Pons (tissue), 1 donor: ENCODE measurements around the gene BMP5.
"Not testable (repeated sequence)": the region's sequence is repeated elsewhere in the genome, so short reads cannot be mapped to it uniquely, and the experiment has no call there.

ENCODE experiments used
- DNase-seq: peaks from one replicate; pipeline ENCODE4 v3.0.0-alpha.2; 2016; ENCODE audit warnings: low spot score

BMP5 gene

DNA sequence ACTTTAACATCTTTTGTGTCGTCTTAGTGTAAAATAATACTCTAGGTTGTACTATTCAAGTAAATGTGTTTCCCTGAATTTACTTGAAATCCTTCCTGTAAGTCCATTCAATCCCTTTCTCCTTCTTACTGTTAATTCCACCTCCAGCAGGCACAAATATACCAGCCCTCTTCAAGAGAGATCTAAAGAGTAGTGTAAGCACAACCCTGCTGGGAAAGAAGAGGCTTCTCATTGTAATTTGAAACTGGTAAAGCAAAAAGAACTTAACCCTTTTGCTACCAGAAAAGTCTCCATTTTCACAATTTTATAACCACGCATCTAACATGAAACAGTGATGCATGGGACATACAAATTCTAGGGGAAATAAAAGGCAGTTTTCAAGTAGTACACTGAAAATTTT is at the start of gene BMP5:
Gene BMP5, minus strand, starts transcription at position 191 of the 400 bp plus-strand sequence. CDS start 725 bp downstream, outside the sequence.
- no peak for DNase-seq

DNA sequence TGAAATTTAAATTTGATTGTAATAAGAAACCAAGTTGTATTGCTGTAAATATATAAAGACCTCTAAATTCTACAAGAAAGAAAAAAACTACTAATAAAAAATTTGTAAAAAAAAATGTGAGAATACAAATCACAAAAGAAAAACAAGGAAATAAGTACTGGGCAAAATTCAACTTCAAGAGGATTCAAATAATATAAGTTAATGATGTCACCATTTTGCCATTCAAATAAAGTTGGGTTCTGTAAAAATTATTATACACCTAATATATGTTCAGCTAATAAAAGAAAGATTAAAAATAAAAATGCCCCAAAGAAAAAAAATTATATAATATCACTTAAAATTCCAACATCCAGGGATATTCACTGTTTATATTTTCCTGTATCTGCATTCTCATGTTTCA is 47.0 kb upstream of the BMP5 start:
- no peak for DNase-seq

DNA sequence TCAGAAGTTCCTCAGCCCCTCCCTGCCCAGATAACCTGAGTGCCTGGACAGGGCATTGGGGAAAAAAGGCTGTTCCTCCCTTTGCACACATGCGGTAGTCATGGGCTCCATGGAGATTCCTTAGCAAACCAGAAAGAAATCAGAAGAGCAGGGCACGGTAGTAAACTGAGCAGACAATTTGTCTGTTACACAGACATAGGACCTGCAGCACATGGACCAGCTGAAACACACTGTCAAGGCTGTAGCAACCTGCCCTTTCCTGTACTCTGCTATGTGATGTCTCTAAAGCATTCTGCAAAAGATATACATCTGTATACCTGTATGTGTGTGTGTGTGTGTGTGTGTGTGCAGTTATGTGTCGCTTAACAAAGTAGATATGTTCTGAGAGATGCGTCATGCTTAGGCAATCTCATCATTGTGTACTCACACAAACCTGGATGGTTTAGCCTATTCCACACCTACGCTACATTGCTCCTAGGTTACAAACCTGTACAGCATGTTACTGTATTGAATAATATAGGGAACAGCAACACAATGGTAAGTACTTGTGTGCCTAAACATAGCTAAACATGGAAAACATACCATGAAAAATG is 44.4 kb upstream of the BMP5 start:
- no peak for DNase-seq

DNA sequence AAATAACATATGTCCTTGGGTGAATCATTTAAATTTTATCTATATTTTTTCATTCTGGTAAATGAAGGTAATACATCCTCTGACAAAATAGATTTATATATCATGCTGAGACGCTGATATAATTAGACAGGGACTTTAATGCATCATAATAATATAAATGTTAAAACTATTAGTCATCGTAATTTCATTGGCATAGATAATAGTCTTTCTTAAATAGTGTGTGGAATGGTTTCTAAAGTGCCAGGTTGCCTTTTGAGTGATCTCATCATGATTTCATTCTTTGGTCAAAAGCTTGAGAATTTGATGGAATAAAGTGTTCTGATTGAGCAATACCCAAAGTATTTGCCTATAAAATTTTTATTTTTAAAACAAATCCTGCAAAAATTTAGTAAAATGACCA is 43.2 kb upstream of the BMP5 start:
- no peak for DNase-seq

DNA sequence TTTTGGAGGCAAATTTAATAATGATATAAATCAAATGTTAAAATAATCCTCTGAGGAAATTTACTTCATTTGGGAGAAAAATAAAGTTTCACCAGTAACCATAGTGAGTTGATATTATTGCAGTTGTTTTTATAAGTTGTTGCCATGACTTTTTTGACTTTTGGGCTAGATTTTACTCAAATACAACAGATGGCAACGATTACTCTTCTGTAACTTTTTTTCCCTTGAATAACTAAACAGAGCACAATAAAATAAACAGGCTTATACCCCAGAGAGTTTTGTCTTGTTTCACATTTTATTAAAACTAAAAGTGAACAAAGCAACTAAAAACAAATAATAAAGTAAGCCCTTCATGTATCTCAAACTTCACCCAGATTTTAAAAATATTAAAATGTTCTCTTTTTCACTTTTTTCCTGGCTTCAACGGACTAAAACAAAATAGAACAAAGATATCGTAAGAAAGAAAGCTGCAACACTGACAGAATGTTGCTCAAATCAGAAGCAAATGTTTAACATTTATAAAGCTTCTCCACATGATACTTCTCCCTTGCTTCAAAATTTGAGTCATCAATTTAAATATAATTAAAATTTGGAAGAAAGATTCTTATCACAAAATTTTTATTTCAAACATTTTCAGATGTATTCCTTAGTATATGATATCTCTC is 42.5 kb upstream of the BMP5 start:
- DNase-seq = no peak

DNA sequence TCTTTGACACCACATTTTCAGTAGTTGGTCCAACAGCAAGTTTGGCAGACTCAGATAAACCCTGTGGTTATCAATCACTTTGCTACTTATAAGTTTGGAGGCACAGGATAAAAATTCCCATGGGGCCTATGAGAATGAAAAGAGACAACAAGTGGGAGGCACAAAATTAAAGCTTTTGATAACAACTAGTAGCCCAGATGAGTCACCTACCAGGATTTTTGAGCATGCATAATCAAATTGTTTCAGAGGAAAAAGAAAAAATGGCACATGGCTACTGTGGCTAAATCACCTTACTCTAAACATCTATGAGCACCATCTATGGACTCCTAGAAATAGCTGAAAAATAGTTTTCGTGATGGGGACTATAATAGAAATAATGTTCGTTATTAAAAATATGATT is 40.8 kb upstream of the BMP5 start:
- DNase-seq = no peak

DNA sequence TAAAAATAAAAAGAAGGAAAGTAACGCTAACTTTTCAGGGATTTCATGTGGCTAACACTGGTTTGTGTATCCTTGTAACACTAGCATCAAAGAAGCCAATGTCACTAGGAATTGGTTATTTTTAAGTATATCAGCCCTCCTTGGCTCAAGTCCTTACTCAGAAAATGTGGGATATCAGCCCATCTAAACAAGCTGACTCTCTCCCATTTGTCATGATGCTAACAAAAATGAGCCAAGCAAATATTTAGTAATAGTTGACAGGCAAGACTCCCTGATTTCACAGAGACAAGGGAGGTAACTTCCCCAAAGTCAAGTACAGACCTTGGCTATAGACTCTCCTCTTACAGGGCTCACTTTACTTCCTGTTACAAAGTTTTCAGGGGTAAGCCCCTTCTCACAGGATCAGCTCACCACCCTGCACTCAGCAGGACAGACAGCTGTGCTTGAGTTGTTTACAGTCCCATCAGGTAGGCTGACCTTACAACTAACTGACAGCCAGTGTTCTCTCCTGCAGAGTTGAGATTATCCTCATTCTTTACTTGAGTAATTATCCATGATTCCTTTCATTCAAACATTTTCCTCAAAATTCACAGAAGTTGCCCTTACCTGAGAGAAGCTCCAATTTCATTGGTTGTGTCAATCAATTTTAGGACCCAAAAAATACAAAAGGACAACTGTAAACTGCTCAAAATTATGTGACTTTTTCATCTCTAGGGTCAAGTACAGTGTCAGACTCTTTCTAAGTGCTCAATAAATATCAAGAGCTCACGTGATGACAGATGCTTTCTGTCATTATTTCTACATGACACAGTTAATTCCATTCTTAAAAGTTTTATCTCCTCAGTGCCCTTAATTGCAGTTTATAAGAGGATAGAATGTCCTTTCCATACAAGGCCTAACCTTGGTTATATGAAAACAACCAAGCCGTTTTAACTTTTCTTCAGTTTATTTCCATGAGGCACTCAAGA is 38.1 kb upstream of the BMP5 start:
- DNase-seq = peak; percentile 5

DNA sequence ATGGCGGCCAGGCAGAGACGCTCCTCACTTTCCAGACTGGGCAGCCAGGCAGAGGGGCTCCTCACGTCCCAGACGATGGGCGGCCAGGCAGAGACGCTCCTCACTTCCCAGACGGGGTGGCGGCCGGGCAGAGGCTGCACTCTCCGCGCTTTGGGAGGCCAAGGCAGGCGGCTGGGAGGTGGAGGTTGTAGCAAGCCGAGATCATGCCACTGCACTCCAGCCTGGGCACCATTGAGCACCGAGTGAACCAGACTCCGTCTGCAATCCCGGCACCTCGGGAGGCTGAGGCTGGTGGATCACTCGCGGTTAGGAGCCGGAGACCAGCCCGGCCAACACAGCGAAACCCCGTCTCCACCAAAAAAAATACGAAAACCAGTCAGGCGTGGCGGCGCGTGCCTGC is 35.1 kb upstream of the BMP5 start:
- DNase-seq = not testable (repeated sequence)

DNA sequence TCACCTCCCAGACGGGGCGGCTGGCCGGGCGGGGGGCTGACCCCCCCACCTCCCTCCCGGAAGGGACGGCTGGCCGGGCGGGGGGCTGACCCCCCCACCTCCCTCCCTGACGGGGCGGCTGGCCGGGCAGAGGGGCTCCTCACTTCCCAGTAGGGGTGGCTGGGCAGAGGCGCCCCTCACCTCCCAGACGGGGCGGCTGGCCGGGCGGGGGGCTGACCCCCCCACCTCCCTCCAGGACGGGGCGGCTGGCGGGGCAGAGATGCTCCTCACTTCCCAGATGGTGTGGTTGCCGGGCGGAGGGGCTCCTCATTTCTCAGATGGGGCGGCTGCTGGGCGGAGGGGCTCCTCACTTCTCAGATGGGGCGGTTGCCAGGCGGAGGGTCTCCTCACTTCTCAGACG is 34.5 kb upstream of the BMP5 start:
- DNase-seq = not testable (repeated sequence)

DNA sequence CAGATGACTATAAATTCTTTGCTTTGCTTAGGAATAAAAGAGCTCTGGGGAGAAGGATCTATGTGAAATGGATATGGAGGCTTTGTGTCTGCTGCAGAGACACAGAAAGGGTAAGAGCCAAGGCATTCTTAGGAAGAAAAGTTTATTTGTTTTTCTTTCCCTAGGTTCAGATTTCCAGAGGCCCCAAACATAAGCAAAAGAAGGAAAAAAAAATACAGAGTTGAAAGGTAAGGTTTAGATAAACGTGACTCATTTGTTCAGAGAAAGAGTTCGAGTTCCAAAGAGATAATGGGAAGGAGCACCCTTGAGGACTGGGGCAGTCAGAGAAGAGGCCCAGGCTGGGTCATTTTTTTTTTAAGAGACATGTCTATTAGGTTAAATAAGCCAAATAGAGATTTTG is 27.4 kb upstream of the BMP5 start:
- DNase-seq = no peak

DNA sequence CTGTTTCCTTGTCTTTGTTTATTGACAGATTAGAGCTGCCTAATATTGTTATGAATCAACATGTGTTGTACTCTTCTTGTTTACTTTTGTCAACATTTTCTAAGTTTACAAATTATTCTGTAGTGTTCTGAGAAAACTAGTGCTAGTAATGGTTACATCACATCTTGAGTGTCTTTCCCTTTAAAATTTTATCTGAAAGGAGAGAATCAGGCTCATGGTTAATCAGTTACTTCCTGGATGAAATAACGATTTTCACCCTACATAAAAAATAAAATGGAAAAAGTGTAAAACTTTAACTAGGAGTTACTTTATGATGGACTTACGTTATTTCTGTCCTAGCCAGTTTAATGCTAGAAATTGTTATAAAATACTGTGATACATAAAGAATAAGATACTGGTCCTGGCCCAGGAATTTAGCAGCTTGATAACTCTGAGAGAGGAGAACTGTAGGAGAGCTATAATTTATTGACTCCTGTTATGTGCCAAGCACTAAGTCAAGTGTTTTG is 26.4 kb upstream of the BMP5 start:
- DNase-seq = no peak

DNA sequence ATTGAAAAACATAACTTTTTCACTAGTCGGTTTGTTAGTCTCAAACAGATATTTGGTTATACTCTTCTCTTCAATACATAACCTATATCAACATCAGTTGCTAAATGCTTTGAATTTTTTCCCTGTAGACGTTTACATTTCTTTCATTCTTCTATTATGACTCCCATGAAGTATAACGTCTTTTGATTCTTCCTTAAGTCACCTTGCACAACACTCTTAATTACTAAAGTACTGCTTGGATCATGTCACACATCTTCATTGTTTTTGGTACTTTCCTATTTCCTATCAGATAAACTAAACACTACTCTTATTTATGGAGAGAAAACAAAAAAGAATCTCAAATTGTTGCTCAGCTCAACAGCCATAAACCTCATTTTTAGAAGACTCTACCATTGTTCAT is 23.0 kb upstream of the BMP5 start:
- DNase-seq = no peak

DNA sequence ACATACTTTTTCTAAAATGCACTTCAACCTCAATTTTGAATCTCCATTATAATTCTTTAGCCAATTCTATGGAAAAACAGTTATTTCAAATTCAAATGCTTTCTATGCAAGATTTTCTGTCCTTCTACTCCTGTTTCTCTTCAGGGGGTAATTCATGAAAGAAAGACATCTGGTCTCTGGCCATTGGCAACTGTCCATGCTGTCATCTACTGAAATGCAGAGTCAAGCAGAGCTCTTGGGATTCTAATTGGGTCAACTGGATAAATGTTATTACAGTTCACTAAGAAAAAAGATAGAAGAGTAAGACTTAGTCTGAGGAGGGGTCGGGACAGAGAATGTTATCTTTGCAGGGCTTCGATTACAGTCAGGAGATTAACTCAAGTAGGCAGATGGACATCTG is 22.0 kb upstream of the BMP5 start:
- DNase-seq = no peak

DNA sequence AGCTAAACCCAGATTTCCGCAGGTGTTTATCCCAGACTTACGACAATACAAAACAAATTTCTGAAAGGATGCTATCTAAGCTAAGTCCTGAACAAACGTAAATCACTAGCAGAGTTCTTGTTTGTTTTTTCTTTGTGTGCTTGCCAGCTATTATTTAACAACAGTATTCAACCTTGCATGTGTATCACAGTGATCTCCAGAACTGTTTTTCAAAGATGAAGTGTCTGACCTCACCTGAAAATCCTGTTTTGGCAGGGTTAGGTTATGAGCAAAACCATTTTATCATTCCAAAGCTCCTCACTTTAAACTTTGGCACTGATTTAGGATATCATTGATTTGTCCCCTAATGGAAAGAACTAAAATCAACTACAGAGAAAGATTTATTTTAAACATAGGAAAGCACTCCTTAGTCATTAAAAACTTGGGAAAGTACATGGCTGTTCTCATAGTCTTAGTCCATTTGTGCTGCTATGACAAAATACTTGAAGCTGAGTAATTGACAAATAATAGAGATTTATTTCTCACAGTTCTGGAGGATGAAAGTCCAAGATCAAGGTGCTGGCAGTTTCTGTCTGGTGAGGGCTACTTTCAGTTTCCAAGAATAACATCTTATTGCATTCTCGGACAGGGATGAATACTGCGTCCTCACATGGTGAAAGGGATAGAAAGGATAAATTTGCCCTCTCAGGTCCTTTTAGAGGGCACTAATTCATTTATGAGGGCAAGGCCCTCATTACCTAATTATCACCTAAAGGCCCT is 20.8 kb upstream of the BMP5 start:
- DNase-seq = no peak

DNA sequence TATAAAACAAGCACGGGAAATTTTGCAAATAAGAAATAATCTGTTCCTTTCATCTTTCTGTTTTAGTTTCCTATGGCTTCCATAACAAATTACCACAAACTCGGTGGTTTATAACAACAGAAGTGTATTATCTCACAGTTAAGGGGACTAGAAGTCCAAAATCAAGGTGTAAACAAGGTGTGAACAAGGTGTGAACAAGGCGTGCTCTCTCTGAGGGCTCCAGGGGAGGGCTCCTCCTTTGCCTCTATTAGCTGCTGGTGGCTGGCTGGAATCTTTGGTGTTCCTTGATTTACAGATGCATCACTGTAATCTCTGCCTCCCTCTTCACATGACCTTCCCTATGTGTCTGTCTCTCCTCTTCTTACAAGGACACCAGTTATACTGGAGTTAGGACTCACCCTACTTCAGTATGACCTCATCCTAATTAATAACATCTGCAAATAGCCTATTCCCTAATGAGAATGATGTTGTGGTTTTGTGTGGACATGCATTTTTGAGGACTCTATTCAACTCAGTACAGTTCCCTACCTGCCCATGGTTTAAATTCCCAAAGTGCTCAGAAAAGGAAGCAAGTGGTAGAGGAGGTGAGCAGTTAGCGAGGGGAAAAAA is 17.5 kb upstream of the BMP5 start:
- no peak for DNase-seq

DNA sequence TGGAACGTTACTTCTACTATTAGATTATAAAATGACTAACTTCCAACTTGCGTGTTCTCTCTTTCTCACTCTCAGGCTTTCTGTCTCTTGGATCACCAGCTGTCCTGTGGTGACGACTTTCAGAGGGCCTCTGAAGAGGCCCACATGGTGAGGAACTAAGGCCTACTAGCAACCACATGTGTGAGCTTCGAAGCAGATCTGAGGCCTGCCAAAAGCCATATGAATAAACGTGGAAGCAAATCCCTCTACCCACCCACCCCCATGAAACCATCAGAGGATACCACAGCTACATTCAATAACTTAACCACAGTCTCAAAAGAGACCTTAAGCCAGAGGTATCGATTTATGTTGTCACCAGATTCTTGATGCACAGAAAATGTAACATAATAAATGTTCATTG is 13.5 kb upstream of the BMP5 start:
- DNase-seq = no peak

DNA sequence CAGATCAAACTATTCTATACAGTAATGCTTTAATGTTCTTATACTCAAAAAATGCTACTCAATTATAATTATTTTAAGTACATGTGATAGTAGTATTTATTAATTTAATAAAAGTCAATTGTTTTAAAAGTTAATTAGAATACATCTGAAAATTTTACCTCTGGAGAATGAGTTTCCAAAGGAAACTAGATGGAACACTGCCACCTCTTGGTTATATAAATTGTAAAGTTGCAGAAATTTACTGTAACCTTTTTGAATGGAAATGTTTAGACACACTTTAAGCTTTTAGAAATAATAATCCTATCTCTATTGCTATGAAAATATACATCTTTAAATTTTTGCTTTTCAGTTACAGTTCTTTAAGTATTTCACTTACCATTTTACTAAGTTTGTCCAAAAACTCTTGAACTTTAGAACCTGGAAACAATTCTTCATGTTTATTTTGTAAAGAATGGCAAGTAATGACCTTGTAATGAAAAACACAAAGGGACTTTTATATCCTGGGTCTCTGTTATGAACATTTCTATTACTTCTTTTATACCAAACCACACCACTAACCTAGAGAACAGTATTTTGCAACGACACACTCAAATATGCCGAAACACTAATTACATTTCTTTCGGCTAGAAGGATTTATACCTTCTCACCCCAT is 10.9 kb upstream of the BMP5 start:
- DNase-seq = peak; percentile 39

DNA sequence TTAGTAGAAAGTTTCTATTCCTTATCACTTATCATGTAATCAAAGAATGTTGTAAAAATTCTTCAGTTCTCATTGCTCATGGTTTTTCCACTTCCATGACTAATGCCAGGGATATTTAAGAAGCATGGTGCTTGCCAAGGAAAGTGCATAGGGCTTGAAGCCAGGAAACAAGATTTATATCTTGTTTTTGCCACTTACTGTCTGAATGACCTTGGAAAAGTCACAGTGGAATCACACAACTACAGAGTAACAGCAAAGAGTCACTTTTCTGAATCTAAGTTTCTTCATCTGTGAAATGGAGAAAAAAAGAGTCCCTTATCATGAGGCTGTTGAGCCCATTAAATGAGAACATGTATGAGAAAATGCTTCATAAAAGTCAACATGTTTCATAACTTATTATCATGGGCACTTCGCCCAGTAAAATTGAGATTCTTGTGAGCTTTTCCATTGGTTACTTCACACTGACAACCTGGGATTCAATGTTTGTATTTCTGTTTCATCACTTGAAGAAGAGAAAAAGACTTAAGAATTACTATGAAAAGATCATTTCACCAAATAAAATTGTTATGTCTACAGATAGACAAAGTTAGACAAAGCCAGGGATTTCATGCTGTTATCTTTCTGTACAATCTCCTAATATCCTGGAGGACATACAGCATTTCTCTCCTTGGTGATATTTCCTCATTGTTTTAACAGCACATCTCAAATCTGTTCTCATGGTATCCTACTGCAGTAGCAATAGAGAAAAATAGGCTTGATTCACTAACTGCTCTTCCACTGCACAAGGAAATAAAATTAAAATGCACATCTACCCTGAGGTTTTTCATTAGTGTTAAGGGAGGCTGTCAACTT is 7.6 kb upstream of the BMP5 start:
- DNase-seq = no peak

DNA sequence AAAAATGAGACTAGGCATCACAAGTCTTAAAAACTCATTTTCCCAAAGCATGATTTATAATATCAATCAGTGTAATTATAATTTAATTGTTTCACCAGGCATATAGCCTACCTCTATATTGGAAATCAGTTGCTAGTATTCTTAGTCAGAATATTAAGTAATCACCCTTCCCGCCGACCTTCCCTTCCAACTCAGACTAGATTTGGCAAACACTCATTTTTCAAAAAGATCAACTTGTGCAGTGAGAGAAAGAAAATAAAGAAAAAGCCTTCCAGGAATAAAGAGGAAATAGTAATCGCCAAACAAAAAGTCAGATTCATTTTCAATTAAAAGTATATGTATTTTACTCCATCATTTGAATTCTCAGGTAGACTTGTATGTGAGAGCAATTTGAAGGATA is 1.9 kb upstream of the BMP5 start:
- DNase-seq = no peak

DNA sequence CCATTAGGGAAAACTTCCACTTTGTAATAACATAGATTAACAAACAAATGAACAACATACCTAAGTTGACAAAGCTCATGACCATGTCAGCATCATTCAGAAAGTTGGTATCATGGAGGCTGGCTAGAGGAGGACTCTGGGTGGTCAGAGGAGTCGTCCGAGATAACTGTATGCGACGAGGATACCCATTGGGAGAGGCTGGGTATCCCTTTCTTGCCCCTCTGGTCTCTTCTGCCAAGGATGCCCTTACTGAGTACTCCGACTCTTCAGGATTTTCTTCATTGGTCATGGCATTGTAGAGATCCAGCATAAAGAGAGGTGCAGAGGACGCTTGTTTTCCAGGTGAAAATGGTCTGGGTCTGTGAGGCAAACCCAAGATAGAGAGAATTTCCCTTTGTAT is 1.1 kb downstream of the BMP5 start:
- no peak for DNase-seq
